ENCODE measurements around the gene GOLGA2. TPM values are rescaled to one million over a fixed set of nuclear protein-coding genes. Genes with fewer than 3 reads are reported as not detected.
"Not testable (repeated sequence)": the region's sequence is repeated elsewhere in the genome, so short reads cannot be mapped to it uniquely, and the experiment has no call there.

GOLGA2 gene
- total RNA-seq, 1 donor from 2014 or later: 47.9 TPM

DNA sequence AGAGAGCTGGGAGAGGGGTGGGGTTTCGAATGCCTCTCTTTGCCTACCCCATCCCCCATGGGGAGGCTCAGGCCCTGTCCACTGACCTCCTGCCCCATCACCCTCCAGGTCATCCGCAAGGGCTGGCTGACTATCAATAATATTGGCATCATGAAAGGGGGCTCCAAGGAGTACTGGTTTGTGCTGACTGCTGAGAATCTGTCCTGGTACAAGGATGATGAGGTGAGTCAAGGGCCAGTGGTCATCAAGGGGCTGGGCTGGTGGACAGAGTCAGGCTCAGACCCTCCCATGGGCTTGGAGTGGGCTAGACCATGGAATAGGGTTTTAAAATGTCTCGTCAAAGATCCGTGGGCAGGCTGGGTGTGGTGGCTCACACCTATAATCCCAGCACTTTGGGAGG, 33.7 kb downstream of the GOLGA2 start:
- no peak overlapping the region for H3K4me3 Mint-ChIP-seq (ENCODE audit: low read depth)
- H3K4me1 Mint-ChIP-seq (ENCODE audit: low read depth): peaks cover 7% of the 10 kb centered on the region
- H3K27ac Mint-ChIP-seq: no peak overlapping the region

GRCh38 chr9:128233817-128234406, 41.9 kb downstream of the GOLGA2 start:
- no peaks in the 10 kb centered on the region for H3K4me1 Mint-ChIP-seq (ENCODE audit: low read depth)
- H3K27me3 Mint-ChIP-seq (ENCODE audit: low read depth): peaks cover 1% of the 10 kb centered on the region
- H3K9me3 Mint-ChIP-seq: no peaks in the 10 kb centered on the region
- intact Hi-C loops (cut with micrococcal nuclease): no loop called here
- no peak for DNase-seq (ENCODE audit: low spot score)
- no peak overlapping the region for H3K27ac Mint-ChIP-seq
- H3K4me3 Mint-ChIP-seq (ENCODE audit: low read depth): no peak overlapping the region
- no peaks in the 10 kb centered on the region for H3K36me3 Mint-ChIP-seq (ENCODE audit: low read depth)

More for the DNA sequence above, 33.7 kb downstream of the GOLGA2 start:
- Mint-ChIP-seq H3K27me3 (ENCODE audit: low read depth) (peaks cover 14% of the 10 kb centered on the region), H3K36me3 (ENCODE audit: low read depth) (no peaks in the 10 kb centered on the region), H3K9me3 (no peaks in the 10 kb centered on the region)
- DNase-seq (ENCODE audit: low spot score): no peak
- intact Hi-C loops (cut with micrococcal nuclease): no loop called here

GRCh38 chr9:128232528-128233428, 43.0 kb downstream of the GOLGA2 start:
- Mint-ChIP-seq H3K4me3 (ENCODE audit: low read depth) (no peak overlapping the region), H3K9me3 (no peaks in the 10 kb centered on the region), H3K27ac (no peak overlapping the region), H3K4me1 (ENCODE audit: low read depth) (no peaks in the 10 kb centered on the region), H3K36me3 (ENCODE audit: low read depth) (no peaks in the 10 kb centered on the region), H3K27me3 (ENCODE audit: low read depth) (no peaks in the 10 kb centered on the region)
- intact Hi-C loops (cut with micrococcal nuclease): no loop called here
- DNase-seq (ENCODE audit: low spot score): no peak

DNA sequence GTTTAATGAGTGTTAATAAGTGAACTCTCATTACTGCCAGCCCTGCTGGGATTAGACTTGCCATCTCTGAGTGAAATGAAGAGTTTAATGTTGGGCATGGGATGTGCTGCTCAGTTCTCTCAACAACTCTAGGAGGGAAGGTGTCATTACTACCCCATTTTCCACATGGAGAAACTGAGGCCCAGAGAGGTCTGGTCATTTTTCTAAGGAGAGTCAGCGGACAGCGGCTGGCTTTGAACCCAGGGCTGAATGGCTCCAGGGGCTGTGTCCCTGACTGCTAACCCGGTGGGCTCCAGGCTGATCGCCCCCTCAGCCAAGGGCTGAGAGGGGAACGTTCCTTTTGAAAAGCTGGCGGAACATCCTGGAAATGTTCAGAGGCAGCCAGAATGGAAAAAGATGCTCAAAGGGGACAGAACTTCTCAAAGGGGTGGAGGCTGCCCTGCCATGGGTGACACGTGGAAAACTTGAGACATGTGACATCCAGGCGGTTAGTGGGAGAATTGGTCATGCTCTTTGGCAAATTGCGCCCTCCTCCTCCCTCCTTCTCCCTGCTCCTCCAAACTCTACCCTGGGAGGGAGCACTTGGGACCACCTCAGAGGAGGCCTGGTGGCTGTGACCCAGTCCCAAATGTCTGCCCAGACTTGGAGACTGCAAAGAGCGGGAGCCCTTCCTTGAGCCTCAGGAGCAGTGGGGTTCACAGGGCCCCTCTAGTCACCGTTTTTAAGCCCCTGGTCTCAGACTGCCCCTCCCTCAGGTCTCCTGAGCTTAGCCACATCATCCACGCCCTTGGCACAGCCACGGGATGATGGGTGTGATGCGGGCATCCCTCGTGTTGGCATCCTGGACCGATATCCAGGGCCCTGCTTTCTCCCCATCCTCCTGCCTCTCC, 43.9 kb downstream of the GOLGA2 start:
- DNase-seq (ENCODE audit: low spot score): no peak
- Mint-ChIP-seq H3K27me3 (ENCODE audit: low read depth) (no peaks in the 10 kb centered on the region), H3K4me3 (ENCODE audit: low read depth) (no peak overlapping the region), H3K36me3 (ENCODE audit: low read depth) (no peaks in the 10 kb centered on the region), H3K27ac (no peak overlapping the region), H3K9me3 (no peaks in the 10 kb centered on the region), H3K4me1 (ENCODE audit: low read depth) (no peaks in the 10 kb centered on the region)
- intact Hi-C loops (cut with micrococcal nuclease): no loop called here

DNA sequence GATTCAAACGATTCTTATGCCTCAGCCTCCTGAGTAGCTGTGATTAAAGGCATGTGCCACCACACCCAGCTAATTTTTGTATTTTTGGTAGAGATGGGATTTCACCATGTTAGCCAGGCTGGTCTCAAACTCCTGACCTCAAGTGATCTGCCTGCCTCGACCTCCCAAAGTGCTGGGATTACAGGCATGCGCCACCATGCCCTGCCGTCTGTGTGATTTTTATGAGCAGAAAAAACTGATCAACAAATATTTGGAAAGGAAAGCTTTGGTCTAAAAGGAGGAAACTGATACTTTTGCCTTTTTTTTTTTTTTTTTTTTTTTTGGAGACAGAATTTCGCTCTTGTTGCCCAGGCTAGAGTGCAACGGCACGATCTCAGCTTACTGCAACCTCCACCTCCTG, 44.9 kb downstream of the GOLGA2 start:
- H3K4me1 Mint-ChIP-seq (ENCODE audit: low read depth); H3K4me3 Mint-ChIP-seq (ENCODE audit: low read depth); intact Hi-C loops (cut with micrococcal nuclease); H3K36me3 Mint-ChIP-seq (ENCODE audit: low read depth); DNase-seq (ENCODE audit: low spot score); H3K27ac Mint-ChIP-seq; H3K27me3 Mint-ChIP-seq (ENCODE audit: low read depth); H3K9me3 Mint-ChIP-seq: not testable (repeated sequence)

- H3K27me3 Mint-ChIP-seq (ENCODE audit: low read depth): no peaks in the 10 kb centered on the region
- no peak overlapping the region for H3K4me3 Mint-ChIP-seq (ENCODE audit: low read depth)
- H3K36me3 Mint-ChIP-seq (ENCODE audit: low read depth): no peaks in the 10 kb centered on the region
- intact Hi-C loops (cut with micrococcal nuclease): no loop called here
- H3K27ac Mint-ChIP-seq: no peak overlapping the region
- no peaks in the 10 kb centered on the region for H3K4me1 Mint-ChIP-seq (ENCODE audit: low read depth)
- no peaks in the 10 kb centered on the region for H3K9me3 Mint-ChIP-seq
- no peak for DNase-seq (ENCODE audit: low spot score)
Observed at GRCh38 chr9:128226412-128226801, 49.4 kb downstream of the GOLGA2 start.

DNA sequence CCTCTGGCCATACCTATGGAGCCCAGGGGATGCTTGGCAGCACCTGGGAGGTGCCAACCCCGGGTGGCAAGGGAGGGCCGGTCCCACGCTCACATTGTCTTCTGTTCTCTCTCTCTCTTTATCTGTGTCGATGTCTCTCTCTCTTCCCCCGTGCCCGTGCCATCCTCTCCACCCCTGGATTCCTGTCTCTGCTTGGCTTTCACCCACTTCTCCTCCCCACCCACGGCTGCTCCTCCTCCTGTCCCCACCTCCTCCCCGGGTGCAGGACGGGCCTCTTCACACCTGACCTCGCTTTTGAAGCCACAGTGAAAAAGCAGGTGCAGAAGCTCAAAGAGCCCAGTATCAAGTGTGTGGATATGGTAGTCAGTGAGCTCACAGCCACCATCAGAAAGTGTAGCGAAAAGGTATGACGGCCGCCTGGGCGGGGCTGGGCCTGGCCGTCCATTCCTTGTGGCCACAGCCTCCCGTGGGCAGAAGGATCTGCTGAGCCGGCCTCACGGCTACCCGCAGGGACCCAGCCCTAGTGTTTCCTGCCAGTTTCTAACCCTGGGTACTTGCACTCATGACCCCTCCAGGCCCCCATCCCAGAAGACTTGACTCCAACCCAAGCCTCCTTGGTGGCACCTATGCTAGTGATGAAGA, 49.9 kb downstream of the GOLGA2 start:
- H3K27me3 Mint-ChIP-seq (ENCODE audit: low read depth): no peaks in the 10 kb centered on the region
- H3K27ac Mint-ChIP-seq: no peak overlapping the region
- no peak overlapping the region for H3K4me3 Mint-ChIP-seq (ENCODE audit: low read depth)
- no peak for DNase-seq (ENCODE audit: low spot score)
- intact Hi-C loops (cut with micrococcal nuclease): no loop called here
- no peaks in the 10 kb centered on the region for H3K4me1 Mint-ChIP-seq (ENCODE audit: low read depth)
- H3K36me3 Mint-ChIP-seq (ENCODE audit: low read depth): no peaks in the 10 kb centered on the region
- H3K9me3 Mint-ChIP-seq: no peaks in the 10 kb centered on the region

- intact Hi-C loops (cut with micrococcal nuclease): no loop called here
- Mint-ChIP-seq H3K27me3 (ENCODE audit: low read depth) (no peaks in the 10 kb centered on the region), H3K27ac (no peak overlapping the region)
Observed at GRCh38 chr9:128224877-128225276, 50.9 kb downstream of the GOLGA2 start.

GRCh38 chr9:128222880-128223670, 52.7 kb downstream of the GOLGA2 start:
- intact Hi-C loops (cut with micrococcal nuclease): no loop called here
- Mint-ChIP-seq H3K27me3 (ENCODE audit: low read depth) (no peaks in the 10 kb centered on the region), H3K4me3 (ENCODE audit: low read depth) (no peak overlapping the region), H3K4me1 (ENCODE audit: low read depth) (peaks cover 10% of the 10 kb centered on the region), H3K27ac (no peak overlapping the region), H3K36me3 (ENCODE audit: low read depth) (no peaks in the 10 kb centered on the region), H3K9me3 (no peaks in the 10 kb centered on the region)
- DNase-seq (ENCODE audit: low spot score): no peak

More at GRCh38 chr9:128224877-128225276, 50.9 kb downstream of the GOLGA2 start:
- no peak overlapping the region for H3K4me3 Mint-ChIP-seq (ENCODE audit: low read depth)
- no peaks in the 10 kb centered on the region for H3K36me3 Mint-ChIP-seq (ENCODE audit: low read depth)
- H3K4me1 Mint-ChIP-seq (ENCODE audit: low read depth): no peaks in the 10 kb centered on the region
- no peaks in the 10 kb centered on the region for H3K9me3 Mint-ChIP-seq
- no peak for DNase-seq (ENCODE audit: low spot score)

DNA sequence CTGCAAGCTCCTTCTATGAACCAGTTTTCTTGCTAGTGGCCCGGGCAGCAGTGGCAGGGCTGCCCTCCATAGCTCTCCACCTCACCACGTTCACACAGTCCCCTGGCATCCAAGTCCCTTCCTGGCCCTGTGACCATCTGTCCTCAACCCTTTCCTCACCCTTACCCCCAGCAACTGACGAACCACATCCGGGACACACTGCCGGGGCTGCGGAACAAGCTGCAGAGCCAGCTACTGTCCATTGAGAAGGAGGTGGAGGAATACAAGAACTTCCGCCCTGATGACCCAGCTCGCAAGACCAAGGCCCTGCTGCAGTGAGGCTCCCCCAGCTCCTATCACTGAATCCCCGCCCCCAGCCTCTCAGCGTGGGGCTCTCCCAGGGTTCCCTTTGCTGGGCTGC, 53.8 kb downstream of the GOLGA2 start:
- no peaks in the 10 kb centered on the region for H3K27me3 Mint-ChIP-seq (ENCODE audit: low read depth)
- H3K4me1 Mint-ChIP-seq (ENCODE audit: low read depth): peaks cover 11% of the 10 kb centered on the region
- H3K27ac Mint-ChIP-seq: no peak overlapping the region
- no peaks in the 10 kb centered on the region for H3K9me3 Mint-ChIP-seq
- no peak for DNase-seq (ENCODE audit: low spot score)
- H3K4me3 Mint-ChIP-seq (ENCODE audit: low read depth): no peak overlapping the region
- intact Hi-C loops (cut with micrococcal nuclease): no loop called here
- H3K36me3 Mint-ChIP-seq (ENCODE audit: low read depth): no peaks in the 10 kb centered on the region

- H3K27ac Mint-ChIP-seq: no peak overlapping the region
- H3K4me1 Mint-ChIP-seq (ENCODE audit: low read depth): peaks cover 11% of the 10 kb centered on the region
- no peaks in the 10 kb centered on the region for H3K27me3 Mint-ChIP-seq (ENCODE audit: low read depth)
- no peaks in the 10 kb centered on the region for H3K36me3 Mint-ChIP-seq (ENCODE audit: low read depth)
- no peak overlapping the region for H3K4me3 Mint-ChIP-seq (ENCODE audit: low read depth)
- no peak for DNase-seq (ENCODE audit: low spot score)
- no peaks in the 10 kb centered on the region for H3K9me3 Mint-ChIP-seq
- intact Hi-C loops (cut with micrococcal nuclease): loop anchor here (2.0 kb wide), 1 partner anchor 59 kb away; the partner anchor contains the start of gene BBLN
Observed at GRCh38 chr9:128219831-128220230, 56.0 kb downstream of the GOLGA2 start.
